Heart left ventricle (tissue), 16 donors: Measurements from ENCODE around the gene SRI. TPM values are rescaled to one million over a fixed set of nuclear protein-coding genes. Genes with fewer than 3 reads are reported as not detected.
"Not testable (repeated sequence)": the region's sequence is repeated elsewhere in the genome, so short reads cannot be mapped to it uniquely, and the experiment has no call there.

Source experiments
- ATAC-seq, 4 donors: fragments of 200-7000 bp; cut with Tn5 transposase; one replicate each; pipeline ENCODE4 v1.9.1; 2020 to 2022; ENCODE audit warnings: moderate library complexity in 4 of 4, mild to moderate bottlenecking in 3 of 4, moderate number of reproducible peaks in 1 of 4
- DNase-seq, 5 donors: peaks; one replicate each; pipeline ENCODE4 v3.0.0-alpha.2; 2020
- H3K27ac ChIP-seq, 12 donors: fragments of 200-600 bp; sonication (generic) in 4 of 12; one replicate each; pipeline versions ENCODE4 v1.5.0 to v1.8.0; 2016 to 2022; ENCODE audit warnings: mild to moderate bottlenecking in 2 of 12
- H3K27me3 ChIP-seq, 9 donors: fragments of 200-600 bp; sonication (generic) in 2 of 9; one replicate each; pipeline versions ENCODE4 v1.5.1 to v1.8.0; 2016 to 2022; ENCODE audit warnings: mild to moderate bottlenecking in 3 of 9
- H3K36me3 ChIP-seq, 9 donors: fragments of 200-600 bp; sonication (generic) in 2 of 9; one replicate each; pipeline versions ENCODE4 v1.5.0 to v1.8.0; 2018 to 2022; ENCODE audit warnings: mild to moderate bottlenecking in 2 of 9
- H3K4me1 ChIP-seq, 12 donors: fragments of 200-600 bp; sonication (generic) in 4 of 12; one replicate each; pipeline versions ENCODE4 v1.5.0 to v1.8.0; 2016 to 2022; ENCODE audit warnings: mild to moderate bottlenecking in 3 of 12
- H3K4me3 ChIP-seq, 12 donors: fragments of 200-600 bp; sonication (generic) in 4 of 12; one replicate each; pipeline versions ENCODE4 v1.5.0 to v1.8.0; 2017 to 2022; ENCODE audit warnings: mild to moderate bottlenecking in 9 of 12, moderate library complexity in 4 of 12
- H3K9me3 ChIP-seq, 12 donors: fragments of 200-600 bp; sonication (generic) in 4 of 12; one replicate each; pipeline versions ENCODE4 v1.5.0 to v1.8.0; 2016 to 2022; ENCODE audit warnings: mild to moderate bottlenecking in 1 of 12
- POLR2A ChIP-seq, 2 donors: fragments of 450-650 bp; IDR thresholded peaks; one replicate each; pipeline ENCODE4 v1.6.1; 2017; ENCODE audit warnings: antibody characterized with exemption in 2 of 2, mild to moderate bottlenecking in 2 of 2, moderate library complexity in 2 of 2
- WGBS, 4 donors: extraction: QIAGEN DNeasy Blood & Tissue Kit in 2 of 4; methylation state at CpG; one replicate each; pipeline versions ENCODE4 v1.1.5 to v1.1.7; 2013 to 2018; 5-methylcytosine and 5-hydroxymethylcytosine counted together
- intact Hi-C, 10 donors: fragments of 100-400 bp; cut with DNase I; formaldehyde crosslinking; loops; one replicate each; pipeline versions ENCODE4 v1.11.1 to v1.14.2; 2022
- polyA plus RNA-seq, 2 donors: library from polyadenylated mRNA; stranded (reverse); fragments of 200-250 nt; gene quantifications; one replicate each; pipeline ENCODE4 v1.2.3, GENCODE V29; 2013
- total RNA-seq, 9 donors: library from RNA; depleted of rRNA in 2 of 9; stranded (reverse); fragments of >200 nt in 2 of 9; fragmentation: NEBNext Ultra II Directional in 3 of 9; extraction: Animal tissue kit (Norgen Biotek cat#: 25700) in 3 of 9; gene quantifications; one replicate each; pipeline versions ENCODE4 v1.1.0 to v1.2.4, GENCODE V29; 2016 to 2023
- TF ChIP-seq, protein P1 (sequence below), 12 donors: fragments of 200-600 bp; sonication (generic) in 4 of 12; IDR thresholded peaks; one replicate each; pipeline versions ENCODE4 v1.5.0 to v1.8.0; 2018 to 2022; ENCODE audit warnings: antibody characterized with exemption in 12 of 12, mild to moderate bottlenecking in 5 of 12
- donor health status: ischemic (EF 13 %, LVEDD 7.1; RV severe dilation, severe dysfunction).
- donor health status: healthy with polysubstance abuse.
- donor health status: DM: no; HTN: yes; CAD: no.
- donor health status: DM: no; HTN: no; CAD: no.
- donor health status: ischemic (EF 25% LVEDD 6.9; RV normal size, moderate dysfunction).
- donor health status: ischemic (EF 25% LVEDD 5.7; RV mildly dilated, moderate dysfunction).
- donor health status: healthy.
- donor health status: DM: yes; HTN: yes; CAD: no.
- donor health status: ischemic (EF 35%, LVEDD 5.7; RV mildly dilated, moderate dysfunction).
- donor health status: nonischemic (EF 11% LVEDD 7.7; RV severe dilation, severe dysfunction).
- donor health status: DM: yes; HTN: yes; CAD: no.
- donor health status: PGD.
- donor health status: ischemic (EF 29% LVEDD 5.4; RV normal size, mild dysfunction).
- donor health status: nonischemic (EF 23%, LVEDD 6.1; RV moderate dilation, normal function).

Gene SRI
- total and polyA plus RNA-seq, 11 donors, result 25.9 to 88.5 (median 68.9) TPM

DNA sequence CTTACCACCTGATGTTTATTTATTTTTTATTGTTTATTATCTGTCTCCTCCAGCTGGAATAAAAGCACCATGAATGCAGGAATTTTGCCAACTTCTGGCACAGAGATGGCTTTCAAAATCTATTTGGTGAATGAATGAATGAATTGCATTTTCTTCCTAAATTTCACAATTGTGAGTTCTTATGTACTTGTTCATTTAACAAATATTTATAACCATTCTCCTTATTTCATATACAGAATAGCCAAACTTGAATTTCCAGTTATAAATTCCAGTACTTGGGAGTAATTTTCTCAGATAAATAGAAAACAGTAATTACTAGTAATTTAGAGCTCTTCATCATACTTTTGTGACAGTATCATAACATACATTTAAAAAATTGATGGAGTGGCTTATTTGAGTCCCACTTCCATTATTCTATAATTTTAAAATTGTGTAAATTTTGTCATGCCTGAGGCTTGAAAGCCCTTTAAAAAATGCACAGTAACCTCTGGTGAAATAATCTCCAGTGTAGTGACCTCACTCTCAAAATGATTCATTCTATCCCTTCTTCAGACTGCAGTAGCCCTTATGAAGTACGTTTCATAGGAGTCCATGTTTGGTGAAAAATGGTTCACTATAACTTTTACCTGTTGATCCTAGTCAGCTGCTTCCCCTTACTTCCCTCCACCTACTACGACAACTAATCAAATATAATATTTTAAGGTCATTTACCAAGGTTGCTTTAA lies 40.0 kb upstream of the SRI start:
- ATAC-seq, result no peak
- WGBS, 4 donors, result 64 to 80% (median 73%) methylated on average over 2 of the region's 2 CpGs
- DNase-seq, result no peak
- Histone ChIP-seq H3K27ac (no peak overlapping the region), H3K36me3 (no peaks in the 10 kb centered on the region), H3K4me3 (no peak overlapping the region), H3K27me3 (no peaks in the 10 kb centered on the region), H3K4me1 (peaks cover 0 to 4% (median 0%) of the 10 kb centered on the region in 12 donors), H3K9me3 (peaks cover 0 to 12% (median 0%) of the 10 kb centered on the region in 12 donors)
- intact Hi-C loops, result no loop called here
- TF ChIP-seq, protein P1, sequence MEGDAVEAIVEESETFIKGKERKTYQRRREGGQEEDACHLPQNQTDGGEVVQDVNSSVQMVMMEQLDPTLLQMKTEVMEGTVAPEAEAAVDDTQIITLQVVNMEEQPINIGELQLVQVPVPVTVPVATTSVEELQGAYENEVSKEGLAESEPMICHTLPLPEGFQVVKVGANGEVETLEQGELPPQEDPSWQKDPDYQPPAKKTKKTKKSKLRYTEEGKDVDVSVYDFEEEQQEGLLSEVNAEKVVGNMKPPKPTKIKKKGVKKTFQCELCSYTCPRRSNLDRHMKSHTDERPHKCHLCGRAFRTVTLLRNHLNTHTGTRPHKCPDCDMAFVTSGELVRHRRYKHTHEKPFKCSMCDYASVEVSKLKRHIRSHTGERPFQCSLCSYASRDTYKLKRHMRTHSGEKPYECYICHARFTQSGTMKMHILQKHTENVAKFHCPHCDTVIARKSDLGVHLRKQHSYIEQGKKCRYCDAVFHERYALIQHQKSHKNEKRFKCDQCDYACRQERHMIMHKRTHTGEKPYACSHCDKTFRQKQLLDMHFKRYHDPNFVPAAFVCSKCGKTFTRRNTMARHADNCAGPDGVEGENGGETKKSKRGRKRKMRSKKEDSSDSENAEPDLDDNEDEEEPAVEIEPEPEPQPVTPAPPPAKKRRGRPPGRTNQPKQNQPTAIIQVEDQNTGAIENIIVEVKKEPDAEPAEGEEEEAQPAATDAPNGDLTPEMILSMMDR (IDR thresholded peaks at IDR 0.05), result no peak
- no peak for TF ChIP-seq POLR2A (IDR thresholded peaks at IDR 0.05)

DNA sequence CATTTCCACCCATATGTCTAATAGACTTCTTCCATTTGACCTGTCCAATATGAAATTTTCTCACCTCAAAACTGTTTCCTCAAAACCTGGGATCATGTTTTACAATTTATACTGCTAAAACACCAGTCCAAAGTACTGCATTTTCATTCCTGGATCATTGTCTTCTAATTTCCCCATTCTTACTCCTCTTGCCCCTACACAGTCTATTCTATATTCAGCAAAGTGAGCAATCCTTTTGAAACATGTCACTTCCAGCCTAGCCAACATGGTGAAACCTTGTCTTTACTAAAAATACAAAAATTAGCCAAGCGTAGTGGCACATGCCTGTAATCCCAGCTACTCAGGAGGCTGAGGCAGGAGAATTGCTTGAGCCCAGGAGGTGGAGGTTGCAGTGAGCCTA lies 38.5 kb upstream of the SRI start:
- H3K36me3 ChIP-seq, ATAC-seq, H3K27ac ChIP-seq, H3K4me3 ChIP-seq, DNase-seq, H3K4me1 ChIP-seq, H3K27me3 ChIP-seq, intact Hi-C loops: not testable (repeated sequence)
- peaks cover 0 to 27% (median 10%) of the 10 kb centered on the region in 12 donors for H3K9me3 ChIP-seq
- 85 to 92% (median 87%) methylated on average over 1 of the region's 1 CpG for WGBS, 4 donors

GRCh38 chr7:88256906-88257305 lies 37.1 kb upstream of the SRI start:
- Histone ChIP-seq H3K4me1 (no peaks in the 10 kb centered on the region), H3K27me3 (no peaks in the 10 kb centered on the region), H3K36me3 (no peaks in the 10 kb centered on the region), H3K4me3 (no peak overlapping the region), H3K9me3 (peaks cover 0 to 41% (median 16%) of the 10 kb centered on the region in 12 donors), H3K27ac (no peak overlapping the region)
- ATAC-seq (no peak), DNase-seq (no peak)
- intact Hi-C loops, result no loop called here
- TF ChIP-seq, protein P1 (IDR thresholded peaks at IDR 0.05), result no peak
- TF ChIP-seq POLR2A (IDR thresholded peaks at IDR 0.05), result no peak

GRCh38 chr7:88254721-88255424 lies 35.0 kb upstream of the SRI start:
- intact Hi-C loops, result no loop called here
- Histone ChIP-seq H3K36me3 (no peaks in the 10 kb centered on the region), H3K9me3 (peaks cover 0 to 40% (median 16%) of the 10 kb centered on the region in 12 donors), H3K27ac (no peak overlapping the region), H3K4me1 (no peaks in the 10 kb centered on the region), H3K27me3 (no peaks in the 10 kb centered on the region), H3K4me3 (no peak overlapping the region)
- 87 to 93% (median 88%) methylated on average over 2 of the region's 2 CpGs for WGBS, 4 donors
- TF ChIP-seq, protein P1 (IDR thresholded peaks at IDR 0.05), result no peak
- no peak for TF ChIP-seq POLR2A (IDR thresholded peaks at IDR 0.05)
- no peak for ATAC-seq
- no peak for DNase-seq
